ENCODE data around the gene TSPOAP1.

The TSPOAP1 gene

GRCh38 chr17:58291246-58291645 is 37.3 kb downstream of the TSPOAP1 start:
- no peak for TF ChIP-seq CTCF (IDR thresholded peaks at IDR 0.05; ENCODE audit: low read depth, low read length)
- in situ Hi-C loops (cut with HindIII; ENCODE audit: low sequenced_read_pairs) = no loop called here
- no peak overlapping the region for H3K4me3 ChIP-seq (ENCODE audit: low read depth, low read length)
- no peak for DNase-seq (ENCODE audit: low read depth, low spot score)

GRCh38 chr17:58289869-58290268 is 38.7 kb downstream of the TSPOAP1 start:
- no peak overlapping the region for H3K4me3 ChIP-seq (ENCODE audit: low read depth, low read length)
- no peak for DNase-seq (ENCODE audit: low read depth, low spot score)
- in situ Hi-C loops (cut with HindIII; ENCODE audit: low sequenced_read_pairs) = no loop called here
- no peak for TF ChIP-seq CTCF (IDR thresholded peaks at IDR 0.05; ENCODE audit: low read depth, low read length)

GRCh38 chr17:58285422-58285810 is 43.2 kb downstream of the TSPOAP1 start:
- no peak for TF ChIP-seq CTCF (IDR thresholded peaks at IDR 0.05; ENCODE audit: low read depth, low read length)
- in situ Hi-C loops (cut with HindIII; ENCODE audit: low sequenced_read_pairs) = no loop called here
- no peak for DNase-seq (ENCODE audit: low read depth, low spot score)
- H3K4me3 ChIP-seq (ENCODE audit: low read depth, low read length) = no peak overlapping the region

GRCh38 chr17:58284613-58285421 is 43.8 kb downstream of the TSPOAP1 start:
- no peak for DNase-seq (ENCODE audit: low read depth, low spot score)
- no peak for TF ChIP-seq CTCF (IDR thresholded peaks at IDR 0.05; ENCODE audit: low read depth, low read length)
- in situ Hi-C loops (cut with HindIII; ENCODE audit: low sequenced_read_pairs) = no loop called here
- H3K4me3 ChIP-seq (ENCODE audit: low read depth, low read length) = no peak overlapping the region

GRCh38 chr17:58283674-58284612 is 44.7 kb downstream of the TSPOAP1 start:
- H3K4me3 ChIP-seq (ENCODE audit: low read depth, low read length) = no peak overlapping the region
- no peak for TF ChIP-seq CTCF (IDR thresholded peaks at IDR 0.05; ENCODE audit: low read depth, low read length)
- DNase-seq (ENCODE audit: low read depth, low spot score) = no peak

GRCh38 chr17:58282442-58282841 is 46.2 kb downstream of the TSPOAP1 start:
- no peak for DNase-seq (ENCODE audit: low read depth, low spot score)
- H3K4me3 ChIP-seq (ENCODE audit: low read depth, low read length) = no peak overlapping the region
- no peak for TF ChIP-seq CTCF (IDR thresholded peaks at IDR 0.05; ENCODE audit: low read depth, low read length)
- in situ Hi-C loops (cut with HindIII; ENCODE audit: low sequenced_read_pairs) = no loop called here

More at GRCh38 chr17:58283674-58284612, 44.7 kb downstream of the TSPOAP1 start:
- in situ Hi-C loops (cut with HindIII; ENCODE audit: low sequenced_read_pairs) = no loop called here

Measured in astrocyte of the spinal cord (primary cell).